CD4-positive, alpha-beta T cell treated with Interleukin-1 beta for 1 hour (primary cell): ENCODE measurements around the gene ASB5.
"Not testable (repeated sequence)": the region's sequence is repeated elsewhere in the genome, so short reads cannot be mapped to it uniquely, and the experiment has no call there.

Experiments used
- DNase-seq, 2 donors: peaks; one replicate each; pipeline ENCODE4 v3.0.0-alpha.2; 2020 to 2022

Gene ASB5

DNA sequence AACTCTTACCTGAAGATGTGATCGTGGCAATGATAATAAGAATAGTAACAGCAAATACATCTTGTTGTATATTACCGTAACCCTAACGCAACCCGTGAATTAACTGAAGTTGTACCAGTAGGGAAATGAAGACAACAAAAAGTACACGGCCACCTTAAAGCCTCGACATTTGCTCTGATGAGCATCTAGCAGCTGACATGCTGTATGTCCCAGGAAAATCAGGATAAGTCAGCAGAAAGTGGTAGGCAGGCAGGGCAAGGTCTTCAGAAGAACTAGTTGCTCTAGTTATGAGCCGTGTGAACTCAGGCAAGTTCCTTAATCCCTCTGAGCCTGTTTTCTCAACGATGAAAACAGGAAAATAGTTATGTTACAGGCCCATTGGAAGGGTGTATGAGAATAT is 7.7 kb upstream of the ASB5 start:
- DNase-seq, result no peak

DNA sequence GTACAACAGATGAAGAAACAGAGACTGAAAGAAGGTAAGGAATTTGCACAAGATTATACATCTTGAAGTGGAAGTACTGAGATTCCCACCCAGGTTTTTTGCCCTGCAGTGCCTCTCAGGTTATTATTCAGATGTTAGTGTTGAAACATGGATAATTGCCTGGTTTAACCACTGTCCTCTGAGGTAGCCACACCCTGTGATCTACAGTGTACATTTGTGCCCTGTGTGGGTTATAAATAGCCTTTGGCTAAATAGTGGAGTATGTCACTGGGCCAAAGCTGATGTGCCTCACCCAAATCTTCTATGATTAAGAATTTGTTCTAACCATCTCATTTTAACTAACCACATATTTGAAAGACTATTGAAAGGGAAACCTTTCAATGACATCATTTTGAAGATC is 5.4 kb upstream of the ASB5 start:
- no peak for DNase-seq

DNA sequence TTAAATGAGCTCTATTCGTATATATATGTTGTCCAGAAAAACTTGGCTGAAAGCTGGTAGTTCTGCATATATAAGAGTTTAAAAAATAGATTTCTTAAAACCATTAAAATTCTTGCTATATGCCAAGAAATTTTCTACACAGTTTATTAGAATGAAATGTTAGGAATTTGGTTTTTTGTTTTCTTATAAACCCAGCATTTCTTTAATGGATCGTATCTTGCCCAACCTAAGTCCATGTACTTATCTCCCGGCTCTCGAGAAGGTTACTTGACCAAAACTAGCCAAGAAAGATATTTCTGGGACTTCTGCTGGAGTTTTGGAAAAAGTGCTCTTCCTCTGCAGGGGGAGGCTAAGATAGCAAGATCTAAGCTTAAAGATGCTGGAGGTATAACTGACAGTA is 4.7 kb upstream of the ASB5 start:
- DNase-seq, result no peak

DNA sequence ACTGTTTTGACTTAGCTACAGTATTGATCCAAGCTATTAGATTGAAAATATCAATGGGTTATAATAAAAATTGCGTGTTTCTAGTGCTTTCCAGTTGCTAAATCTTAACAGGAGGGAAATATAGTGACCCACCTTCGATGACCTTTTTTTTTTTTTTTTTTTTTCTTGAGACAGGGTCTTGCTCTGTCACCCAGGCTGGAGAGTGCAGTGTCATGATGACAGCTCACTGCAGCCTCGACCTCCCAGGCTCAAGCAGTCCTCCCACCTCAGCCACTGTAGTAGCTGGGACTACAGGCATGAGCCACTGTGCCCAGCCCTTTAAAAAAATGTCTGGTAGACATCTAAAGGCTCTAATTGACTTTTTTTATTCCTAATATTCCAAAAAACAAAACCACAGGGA is 3.8 kb upstream of the ASB5 start:
- DNase-seq, result no peak

DNA sequence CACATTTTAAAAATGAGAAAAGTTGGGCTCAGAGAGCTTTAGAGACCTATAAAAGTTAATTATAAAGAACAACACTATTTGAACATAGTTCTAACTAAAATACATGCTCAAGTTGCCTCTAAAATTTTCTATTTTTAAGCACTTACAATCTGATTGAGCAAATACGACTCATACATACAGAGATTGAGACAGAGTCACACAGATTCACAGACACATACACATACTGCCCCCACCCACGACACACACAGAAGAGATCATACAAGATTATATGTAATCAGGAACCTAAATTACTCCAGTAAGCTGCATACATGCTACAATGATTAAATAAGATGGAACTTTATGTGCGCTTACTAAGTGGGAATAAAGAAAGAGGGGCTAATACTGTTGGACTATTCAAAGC is 2.7 kb upstream of the ASB5 start:
- DNase-seq, result no peak

DNA sequence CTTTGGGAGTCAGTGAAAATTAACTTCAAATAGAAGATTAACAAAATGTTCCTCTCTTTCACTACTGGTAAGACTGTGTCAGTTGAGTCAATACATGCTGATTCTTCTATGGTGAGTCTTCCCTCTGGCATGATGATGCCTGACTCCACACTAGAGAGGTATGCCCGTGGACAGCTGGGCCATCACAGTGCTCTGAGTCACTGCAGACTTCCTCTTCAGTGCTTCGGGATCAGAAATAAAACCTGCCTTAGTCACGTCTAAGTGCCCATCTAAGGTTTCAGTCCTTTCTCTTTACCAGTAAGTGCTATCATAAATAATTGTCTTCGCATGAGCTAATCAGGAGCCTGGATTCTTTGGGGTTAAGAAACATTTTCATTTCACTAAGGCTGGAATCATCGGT is 1.6 kb upstream of the ASB5 start:
- no peak for DNase-seq

DNA sequence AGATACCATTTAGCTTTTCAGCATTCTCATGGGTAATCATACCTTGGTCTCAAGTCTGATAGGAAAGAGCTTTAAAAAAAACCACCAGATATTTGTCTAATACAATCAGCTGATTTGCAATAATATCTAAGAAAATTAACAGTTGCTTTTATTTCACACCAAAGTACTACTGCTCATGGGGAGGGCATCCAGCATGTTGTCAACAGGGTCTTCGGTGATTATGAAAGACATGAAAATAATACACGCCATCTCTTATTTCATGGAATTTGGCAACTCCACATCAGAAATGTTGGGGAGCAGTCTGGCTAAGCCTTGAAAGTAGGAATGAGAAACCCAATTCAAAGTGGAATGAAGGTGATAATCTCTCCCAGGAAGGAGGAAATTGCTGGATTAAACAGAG is 3.0 kb downstream of the ASB5 start:
- no peak for DNase-seq

DNA sequence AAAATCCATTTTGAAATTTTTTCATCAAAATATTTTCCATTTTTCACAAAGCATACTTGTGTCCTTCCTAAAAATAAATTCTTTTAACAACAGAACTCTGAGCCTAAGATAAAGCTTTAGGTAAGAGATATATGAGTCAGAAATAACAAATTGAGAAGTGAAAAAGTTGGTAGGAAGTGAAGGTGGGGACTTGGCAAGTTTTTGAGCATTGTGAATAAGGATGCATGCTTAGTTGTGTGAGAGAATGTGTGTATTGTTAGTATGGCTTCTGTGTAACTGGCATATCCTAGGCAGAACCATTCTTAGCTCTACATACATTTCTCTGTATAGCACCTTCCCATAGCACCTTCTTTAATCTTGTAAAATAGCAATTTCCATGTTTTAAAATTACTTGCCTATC is 6.8 kb downstream of the ASB5 start:
- no peak for DNase-seq

DNA sequence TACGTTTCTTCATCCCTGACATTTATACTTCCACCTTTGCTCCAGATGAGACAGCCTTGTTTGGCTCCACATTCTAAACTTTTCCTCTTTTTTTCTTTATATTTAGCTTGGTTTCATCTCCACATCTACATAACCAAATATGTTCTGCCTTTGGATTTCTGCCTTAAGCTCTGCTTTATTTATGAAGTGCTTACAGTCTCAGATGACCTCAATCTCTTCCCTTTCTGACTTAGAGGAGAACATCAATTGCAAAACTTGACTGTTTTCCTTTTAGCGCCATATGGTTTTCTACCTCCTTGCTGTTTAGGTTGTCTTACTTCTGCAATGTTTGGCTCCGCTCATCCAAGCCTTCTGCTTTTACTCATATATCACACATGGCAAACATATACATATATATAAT is 7.5 kb downstream of the ASB5 start:
- no peak for DNase-seq

DNA sequence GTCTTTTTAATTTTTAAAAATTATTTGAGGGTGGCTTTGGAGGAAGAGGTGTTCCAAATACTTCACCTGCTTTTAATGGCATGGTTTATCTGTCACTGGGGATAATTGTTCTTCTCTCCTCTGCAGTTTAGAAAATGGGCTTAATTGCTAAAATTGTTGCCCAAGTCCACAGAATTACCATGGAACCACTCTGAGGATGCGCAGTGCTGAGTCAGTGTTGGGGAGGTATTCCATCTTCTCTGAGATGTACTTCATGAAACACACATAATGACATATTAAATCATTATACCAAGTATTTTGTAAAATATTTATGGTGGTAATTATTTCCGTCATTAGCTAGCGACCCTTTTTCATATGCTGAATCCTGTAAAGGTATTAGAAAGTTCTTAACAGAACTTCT is 8.0 kb downstream of the ASB5 start:
- no peak for DNase-seq

DNA sequence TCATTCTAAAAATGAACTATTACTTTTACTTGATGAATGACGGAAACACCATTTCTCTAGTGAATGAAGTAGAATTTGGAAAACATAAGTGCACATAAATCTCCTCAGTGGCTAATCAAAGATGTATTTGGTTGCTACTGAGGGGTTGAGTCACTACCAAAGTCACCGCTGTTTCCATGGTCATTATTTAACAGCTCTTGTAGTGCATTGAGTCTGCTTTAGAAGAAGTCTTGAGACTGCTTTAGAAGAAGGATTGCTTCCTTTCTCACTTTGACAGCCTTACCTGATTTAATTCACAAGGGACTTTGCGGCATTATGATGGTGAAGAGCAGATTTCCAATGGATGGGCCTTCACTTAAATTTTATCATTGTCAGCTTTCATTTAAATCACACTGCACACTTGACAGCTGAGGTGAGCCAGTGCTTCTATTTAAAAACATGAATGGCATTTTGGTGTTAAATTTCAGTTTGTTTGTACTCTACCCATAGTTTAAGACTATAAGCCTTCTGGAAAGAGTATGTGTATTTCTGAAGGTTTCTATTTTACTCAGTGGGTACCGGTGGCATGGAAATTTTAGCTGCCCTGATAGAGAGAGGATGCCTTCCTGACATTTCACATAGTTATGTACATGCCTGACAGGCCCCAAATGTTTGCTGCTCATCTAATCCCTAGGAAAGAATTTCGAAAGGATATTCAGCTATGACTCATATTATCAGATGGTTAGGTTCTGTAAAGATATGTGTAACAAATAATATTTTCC is 9.5 kb downstream of the ASB5 start:
- no peak for DNase-seq

DNA sequence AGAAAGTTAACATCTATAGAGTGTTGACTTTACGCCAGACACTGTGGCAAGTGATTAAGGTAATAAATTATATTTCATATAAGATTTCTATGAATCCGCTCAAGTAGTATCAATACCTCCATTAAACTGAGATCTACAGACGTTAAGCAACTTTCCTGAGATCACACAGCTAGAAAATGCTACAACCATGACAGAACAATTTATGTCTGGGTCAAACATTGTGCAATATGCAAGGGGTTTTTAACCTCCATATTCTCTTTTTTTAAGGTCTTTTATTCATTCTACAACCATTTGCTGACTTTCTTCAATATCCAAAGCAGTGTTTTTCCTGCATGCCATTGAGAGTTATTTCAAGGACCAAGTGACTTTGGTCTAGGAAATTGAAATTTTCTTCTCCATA is 10.9 kb downstream of the ASB5 start:
- DNase-seq, result no peak

DNA sequence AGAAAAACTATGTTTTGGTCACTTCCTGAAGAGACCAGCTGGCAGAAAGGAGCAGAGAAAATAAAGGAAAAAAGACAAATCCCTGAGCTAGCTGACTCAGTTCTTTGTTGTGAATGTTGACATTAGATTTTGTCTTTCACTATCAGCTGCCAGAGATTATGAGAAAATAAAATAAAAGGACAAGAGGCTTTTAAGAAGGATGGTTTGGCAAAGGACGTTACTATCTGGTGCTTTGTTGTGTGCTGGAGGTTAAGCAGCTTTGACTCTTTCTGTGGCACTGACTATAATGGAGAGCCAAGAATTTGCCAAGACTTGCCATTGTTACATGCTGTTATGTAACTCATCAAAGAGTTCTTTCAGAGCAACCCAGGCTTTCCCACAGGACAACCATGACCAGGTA is 12.1 kb downstream of the ASB5 start:
- no peak for DNase-seq

DNA sequence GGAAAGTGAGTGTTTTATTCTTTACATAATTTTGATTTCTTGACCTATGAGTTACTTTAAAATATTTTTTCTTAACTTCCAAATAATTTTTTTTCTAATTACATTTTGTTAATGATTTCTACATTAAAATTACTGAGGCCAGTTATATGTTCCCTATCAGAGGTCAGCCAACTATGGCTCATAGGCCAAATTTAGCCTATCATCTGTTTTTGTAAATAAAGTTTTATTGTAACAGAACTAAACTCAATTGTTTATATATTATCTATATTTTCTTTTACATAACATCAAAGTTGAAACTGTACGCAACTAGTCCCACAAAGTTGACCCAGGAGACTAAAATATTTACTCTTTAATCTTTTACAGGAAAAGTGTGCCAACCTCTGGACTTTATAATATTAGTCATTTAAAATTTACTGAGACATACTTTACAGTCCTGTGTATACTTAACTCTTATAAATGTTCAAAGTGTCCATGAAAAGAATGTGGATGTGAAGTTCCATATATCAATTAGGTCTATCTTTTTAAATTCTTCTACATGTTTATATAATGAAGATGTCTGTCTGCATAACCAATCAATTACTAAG is 26.2 kb downstream of the ASB5 start:
- DNase-seq, result no peak

DNA sequence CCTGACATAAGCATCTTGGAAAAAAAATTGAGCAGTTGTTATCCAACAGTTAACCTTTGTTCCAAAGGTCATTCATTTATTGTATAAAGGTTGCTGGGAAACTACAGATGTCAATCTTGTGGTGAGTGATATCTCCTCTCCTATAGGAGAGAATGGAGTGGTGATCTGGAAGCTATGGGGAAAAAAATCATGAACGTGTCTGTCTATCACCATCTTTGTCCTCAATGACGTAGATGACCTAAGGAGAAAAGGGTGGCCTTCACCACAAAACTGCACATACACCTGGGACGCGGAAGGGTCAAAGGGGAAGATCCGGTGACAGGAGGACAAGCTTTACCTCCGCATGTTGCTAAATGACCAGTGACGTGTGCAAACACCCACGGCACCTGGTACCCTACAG is 27.3 kb downstream of the ASB5 start:
- DNase-seq, result no peak

DNA sequence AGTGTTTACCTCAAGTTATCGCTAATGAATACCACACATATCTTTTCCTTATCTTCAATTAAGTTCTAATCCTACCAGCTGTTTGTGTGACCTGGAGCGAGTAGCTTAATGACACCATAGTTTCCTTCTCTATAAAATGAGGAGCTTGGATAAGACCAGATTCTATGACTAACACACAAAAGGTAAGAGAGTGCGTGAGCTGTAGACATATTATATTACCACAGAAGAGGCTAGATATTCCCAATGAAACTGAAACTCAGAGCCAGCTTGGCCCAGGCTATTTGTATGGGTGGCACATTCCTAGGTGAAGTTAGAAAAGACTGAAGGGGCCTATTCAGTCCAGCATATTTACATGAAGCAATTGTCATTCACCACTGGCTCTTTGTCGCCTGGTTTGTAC is 30.2 kb downstream of the ASB5 start:
- DNase-seq, result no peak

DNA sequence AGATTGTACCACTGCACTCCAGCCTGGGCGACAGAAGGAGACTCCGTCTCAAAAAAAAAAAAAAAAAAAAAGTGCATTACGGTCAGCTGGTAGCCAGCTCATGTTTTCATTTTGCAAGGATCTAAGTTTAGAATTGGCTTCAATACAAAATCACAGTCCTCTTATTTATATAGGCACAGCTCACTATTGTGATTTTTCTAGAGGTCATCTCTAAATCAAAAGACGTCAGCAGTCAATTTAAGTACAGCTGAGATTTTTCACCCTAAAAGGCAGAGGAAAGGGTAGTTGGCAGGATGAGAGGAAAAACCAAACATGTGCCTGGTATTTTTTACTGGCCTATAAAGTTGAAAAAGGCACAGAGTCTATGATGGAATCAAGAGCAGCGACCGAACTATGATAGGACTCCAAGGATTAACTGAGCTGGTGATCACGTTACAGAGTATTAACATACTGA is 30.8 kb downstream of the ASB5 start:
- no peak for DNase-seq

DNA sequence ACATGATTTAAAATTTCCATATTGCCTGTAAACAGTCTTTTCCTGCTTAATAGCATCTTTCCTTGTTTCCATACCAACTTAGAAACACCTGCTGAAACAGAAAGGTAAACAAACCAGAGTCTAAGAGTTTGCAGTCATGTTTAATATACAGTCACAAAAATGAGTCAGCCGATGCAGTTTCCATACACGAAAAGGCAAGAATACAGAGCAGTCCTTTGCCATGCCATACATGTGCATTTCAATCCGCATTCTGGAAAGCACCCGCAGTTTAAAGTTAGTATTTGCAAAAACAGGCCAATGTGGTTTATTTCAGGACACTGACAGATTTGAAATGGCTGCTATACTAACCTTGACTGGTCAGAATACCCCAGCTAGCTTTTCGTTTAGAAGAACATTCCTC is 32.1 kb downstream of the ASB5 start:
- DNase-seq, result no peak

DNA sequence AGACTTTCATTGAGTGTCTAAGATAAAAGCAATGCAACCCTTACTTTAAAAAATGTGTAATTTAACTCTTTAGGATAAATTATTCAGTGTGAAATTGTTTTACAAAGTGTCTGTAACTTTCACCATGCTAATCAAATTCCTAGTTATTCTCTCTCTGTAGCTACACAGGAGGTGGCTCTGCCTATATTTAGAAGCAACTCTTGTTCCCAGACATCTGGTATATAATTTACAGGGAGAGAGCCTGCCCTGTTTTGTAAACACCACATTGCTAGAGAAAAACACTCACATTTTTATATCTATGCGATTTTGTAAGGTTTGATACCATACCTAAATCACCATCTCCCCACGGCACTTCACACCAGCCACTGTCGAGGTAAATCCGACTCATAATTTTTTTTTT is 38.2 kb downstream of the ASB5 start:
- no peak for DNase-seq

DNA sequence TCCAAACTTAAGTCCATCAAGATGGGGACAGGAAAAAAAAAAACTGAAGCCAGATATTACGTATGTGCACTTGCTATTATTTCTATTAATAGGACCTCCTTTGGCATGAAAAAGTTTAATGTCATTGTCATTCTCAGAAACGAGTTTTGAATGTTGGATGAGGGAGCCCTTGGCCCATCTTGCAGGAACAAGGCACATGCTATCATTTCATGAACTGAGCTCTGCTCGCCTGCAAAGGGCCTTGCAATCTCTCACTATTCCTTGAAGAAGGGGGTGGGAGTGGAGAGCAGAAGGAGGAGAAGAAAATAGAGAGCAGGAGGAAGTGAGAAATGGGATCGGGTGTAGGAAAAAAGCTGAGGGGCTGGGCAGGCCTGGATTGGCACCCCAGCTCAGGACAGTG is 39.4 kb downstream of the ASB5 start:
- no peak for DNase-seq

DNA sequence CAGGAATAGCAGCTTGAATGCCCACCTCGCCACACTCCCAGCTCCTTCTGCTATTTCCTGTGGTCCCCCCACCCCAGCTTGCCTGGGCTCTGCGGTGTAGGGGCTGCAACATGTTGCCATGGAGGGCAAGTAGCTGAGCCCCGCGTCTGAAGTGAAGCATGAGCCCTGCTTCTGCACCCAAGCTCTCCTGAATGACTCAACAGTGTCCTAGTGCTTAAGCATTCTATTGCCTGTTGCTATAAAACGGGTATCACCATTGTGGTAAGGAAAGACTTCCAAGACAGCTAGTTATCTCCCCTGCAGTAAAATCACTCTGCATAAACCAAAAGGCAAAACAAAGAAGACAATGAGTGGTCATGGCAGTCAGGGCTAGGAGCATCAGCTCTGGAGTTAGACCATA is 42.3 kb downstream of the ASB5 start:
- DNase-seq, result no peak

DNA sequence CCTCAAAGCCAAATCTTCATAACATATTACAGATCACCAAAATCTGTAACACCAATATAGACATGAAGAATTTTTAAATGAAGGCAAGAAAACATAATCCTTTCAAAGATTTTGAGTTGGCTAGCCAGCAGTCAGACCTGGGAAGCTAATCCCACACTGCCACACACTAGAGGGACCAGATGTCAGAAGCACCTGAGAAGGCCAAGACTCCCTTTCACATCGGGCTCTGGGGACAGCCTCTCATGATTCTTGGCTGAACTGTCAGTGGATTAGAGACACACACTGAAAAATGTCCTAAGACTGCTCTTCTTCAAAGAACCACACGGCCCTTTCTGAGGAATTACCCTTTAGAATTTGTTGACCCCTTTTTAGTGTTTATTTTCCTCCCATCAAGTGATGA is 45.5 kb downstream of the ASB5 start:
- DNase-seq, result no peak

DNA sequence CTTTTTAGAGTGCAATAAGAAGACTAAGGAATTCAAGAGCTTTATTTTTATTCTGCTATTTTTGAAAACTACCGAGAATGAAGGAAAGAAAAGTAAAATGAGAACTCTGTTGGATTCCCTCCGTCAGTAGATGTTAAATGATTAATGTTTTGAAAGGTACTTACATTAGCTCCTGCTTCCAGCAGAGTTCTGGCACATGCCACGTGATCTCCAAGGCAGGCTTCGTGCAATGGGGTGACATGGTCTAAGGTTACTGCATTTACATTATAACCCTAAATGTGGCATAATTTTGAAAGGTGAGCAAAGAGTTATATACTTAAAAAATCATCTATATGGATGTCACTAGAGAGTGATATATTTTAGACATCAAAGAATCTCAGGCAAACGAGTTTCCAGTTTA is 46.9 kb downstream of the ASB5 start:
- DNase-seq, result no peak

DNA sequence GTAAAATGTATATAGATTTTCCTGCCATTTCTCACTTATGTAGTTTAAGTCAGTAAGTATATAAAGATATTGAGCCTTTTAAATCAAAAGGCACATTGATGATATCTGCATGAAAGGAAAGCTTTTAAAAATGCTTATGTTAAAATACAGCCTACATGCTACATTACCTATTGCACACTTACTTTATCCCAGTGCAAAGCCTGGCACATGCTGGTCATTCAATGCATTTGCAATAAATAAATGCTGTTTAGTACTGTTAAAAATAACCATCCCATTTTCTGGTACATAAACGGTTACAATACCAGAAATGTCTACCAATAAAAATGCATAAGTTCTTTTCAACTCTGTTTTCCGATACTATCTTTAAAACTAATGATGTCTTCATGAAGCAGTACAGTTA is 51.5 kb downstream of the ASB5 start:
- DNase-seq, result no peak

DNA sequence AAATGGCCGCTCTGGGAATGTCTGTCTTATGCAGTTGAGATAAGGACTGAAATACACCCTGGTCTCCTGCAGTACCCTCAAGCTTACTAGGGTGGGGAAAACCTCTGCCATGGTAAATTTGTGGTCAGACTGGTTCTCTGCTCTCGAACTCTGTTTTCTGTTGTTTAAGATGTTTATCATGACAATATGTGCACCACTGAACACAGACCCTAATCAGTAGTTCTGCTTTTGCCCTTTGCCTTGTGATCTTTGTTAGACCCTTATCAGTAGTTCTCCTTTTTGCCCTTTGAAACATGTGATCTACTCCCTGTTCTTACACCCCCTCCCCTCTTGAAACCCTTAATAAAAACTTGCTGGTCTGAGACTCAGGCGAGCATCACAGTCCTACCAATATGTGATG is 56.7 kb downstream of the ASB5 start:
- DNase-seq, result not testable (repeated sequence)
